MM.1S (cell line): ENCODE data around the gene PADI1.

Experiments
- DNase-seq: peaks from one replicate; pipeline ENCODE4 v3.0.0-alpha.2; 2015
- H2AFZ ChIP-seq: fragments of 300-600 bp; sonication (generic); 2 replicates; pipeline ENCODE4 v1.6.0; 2016; ENCODE audit warnings: antibody characterized with exemption, low read length
- H3F3A ChIP-seq: fragments of 300-600 bp; sonication (generic); 2 replicates; pipeline ENCODE4 v1.6.1; 2016; ENCODE audit warnings: mild to moderate bottlenecking, antibody characterized with exemption, low read length, moderate library complexity, mixed read lengths; ENCODE audit not compliant: insufficient read depth
- H3K27ac ChIP-seq: fragments of 300-600 bp; sonication (generic); 2 replicates; pipeline ENCODE4 v1.5.1; 2016; ENCODE audit warnings: mild to moderate bottlenecking, low read length
- H3K27me3 ChIP-seq: fragments of 300-600 bp; sonication (generic); replicated peaks from 2 replicates; pipeline ENCODE4 v1.6.0; 2016; ENCODE audit warnings: low read length; ENCODE audit not compliant: insufficient read depth
- H3K36me3 ChIP-seq: fragments of 300-600 bp; sonication (generic); replicated peaks from 2 replicates; pipeline ENCODE4 v1.6.1; 2016; ENCODE audit warnings: mild to moderate bottlenecking, low read length, mixed read lengths; ENCODE audit not compliant: insufficient read depth
- H3K4me1 ChIP-seq: fragments of 300-600 bp; sonication (generic); 2 replicates; pipeline ENCODE4 v1.6.1; 2016; ENCODE audit warnings: low read length, mixed read lengths
- H3K4me2 ChIP-seq: fragments of 300-600 bp; sonication (generic); 2 replicates; pipeline ENCODE4 v1.6.0; 2016; ENCODE audit warnings: low read depth, low read length
- H3K4me3 ChIP-seq: fragments of 300-600 bp; sonication (generic); 2 replicates; pipeline ENCODE4 v1.5.1; 2016; ENCODE audit warnings: low read length, mixed read lengths
- H3K79me2 ChIP-seq: fragments of 300-600 bp; sonication (generic); 2 replicates; pipeline ENCODE4 v1.6.1; 2016; ENCODE audit warnings: mixed run types, low read length, mixed read lengths
- H3K9ac ChIP-seq: fragments of 300-600 bp; sonication (generic); 2 replicates; pipeline ENCODE4 v1.6.1; 2016; ENCODE audit warnings: low read length, mixed read lengths
- H3K9me2 ChIP-seq: fragments of 300-600 bp; sonication (generic); replicated peaks from 2 replicates; pipeline ENCODE4 v1.6.1; 2016; ENCODE audit warnings: mild to moderate bottlenecking, low read length, mixed read lengths; ENCODE audit not compliant: insufficient read depth
- H3K9me3 ChIP-seq: fragments of 300-600 bp; sonication (generic); replicated peaks from 2 replicates; pipeline ENCODE4 v1.6.1; 2016; ENCODE audit warnings: mild to moderate bottlenecking, low read length, mixed read lengths; ENCODE audit not compliant: insufficient read depth
- H4K20me1 ChIP-seq: fragments of 300-600 bp; sonication (generic); 2 replicates; pipeline ENCODE4 v1.6.1; 2016; ENCODE audit warnings: mild to moderate bottlenecking, low read length, moderate library complexity, mixed read lengths; ENCODE audit not compliant: insufficient read depth
- CTCF ChIP-seq: fragments of 300-600 bp; sonication (generic); IDR thresholded peaks from 2 replicates; pipeline ENCODE4 v1.5.1; 2016; ENCODE audit warnings: antibody characterized with exemption, low read length, mixed read lengths
- EZH2 ChIP-seq: fragments of 300-600 bp; sonication (generic); optimal IDR thresholded peaks from 2 replicates; pipeline ENCODE3; 2017; ENCODE audit warnings: low read depth, mild to moderate bottlenecking, antibody characterized with exemption, low read length, mixed read lengths
- EZH2phosphoT487 ChIP-seq: fragments of 300-600 bp; sonication (generic); IDR thresholded peaks from 2 replicates; pipeline ENCODE4 v1.6.1; 2018; ENCODE audit warnings: antibody characterized with exemption, low read length

Gene PADI1

GRCh38 chr1:17264470-17264869, 59.5 kb downstream of the PADI1 start:
- no peak overlapping the region for H2AFZ ChIP-seq
- no peak overlapping the region for H3K27ac ChIP-seq
- H3K4me2 ChIP-seq, result no peak overlapping the region
- H3K36me3 ChIP-seq, result no peaks in the 10 kb centered on the region
- H3K9me2 ChIP-seq, result no peaks in the 10 kb centered on the region
- H3K9me3 ChIP-seq, result no peaks in the 10 kb centered on the region
- H3K27me3 ChIP-seq, result peaks cover 93% of the 10 kb centered on the region
- no peaks in the 10 kb centered on the region for H4K20me1 ChIP-seq
- H3K4me3 ChIP-seq, result no peak overlapping the region
- no peaks in the 10 kb centered on the region for H3K79me2 ChIP-seq
- TF ChIP-seq EZH2phosphoT487, result no peak
- no peak for TF ChIP-seq EZH2
- TF ChIP-seq CTCF, result no peak
- H3K4me1 ChIP-seq, result no peaks in the 10 kb centered on the region
- no peak for DNase-seq
- H3F3A ChIP-seq, result no peaks in the 10 kb centered on the region
- no peak overlapping the region for H3K9ac ChIP-seq

DNA sequence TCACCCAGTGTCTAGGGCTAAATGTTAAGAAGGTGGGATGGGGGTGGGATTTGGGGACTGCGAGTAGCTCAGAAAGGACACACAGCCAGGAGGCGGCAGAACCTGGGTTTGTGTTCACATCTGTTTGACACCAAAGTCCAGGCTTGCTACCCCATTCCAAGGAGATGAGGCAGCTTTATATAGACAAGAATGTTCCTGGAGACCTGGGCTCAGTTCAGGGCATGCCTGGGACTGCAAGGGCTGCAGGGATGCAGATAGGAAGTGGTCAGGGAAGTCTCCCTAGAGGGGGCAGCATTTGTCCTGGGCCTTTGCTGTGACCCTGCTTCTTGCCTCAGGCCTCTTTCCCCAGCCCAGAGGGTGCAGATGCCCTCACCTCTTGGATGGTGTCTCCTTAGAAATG, 60.2 kb downstream of the PADI1 start:
- no peak overlapping the region for H3K4me3 ChIP-seq
- no peaks in the 10 kb centered on the region for H3K9me2 ChIP-seq
- no peak overlapping the region for H2AFZ ChIP-seq
- H3K4me1 ChIP-seq, result no peaks in the 10 kb centered on the region
- H3K9ac ChIP-seq, result no peak overlapping the region
- H3K9me3 ChIP-seq, result no peaks in the 10 kb centered on the region
- no peak for DNase-seq
- H3K27ac ChIP-seq, result no peak overlapping the region
- no peaks in the 10 kb centered on the region for H3F3A ChIP-seq
- TF ChIP-seq EZH2phosphoT487 (no peak), EZH2 (no peak), CTCF (no peak)
- H3K4me2 ChIP-seq, result no peak overlapping the region
- H3K36me3 ChIP-seq, result no peaks in the 10 kb centered on the region
- H4K20me1 ChIP-seq, result no peaks in the 10 kb centered on the region
- H3K79me2 ChIP-seq, result no peaks in the 10 kb centered on the region
- H3K27me3 ChIP-seq, result peaks cover 93% of the 10 kb centered on the region

GRCh38 chr1:17265950-17266349, 61.0 kb downstream of the PADI1 start:
- no peaks in the 10 kb centered on the region for H3K36me3 ChIP-seq
- H3K27ac ChIP-seq, result no peak overlapping the region
- no peak overlapping the region for H3K4me2 ChIP-seq
- TF ChIP-seq EZH2phosphoT487, result no peak
- no peak for TF ChIP-seq EZH2
- no peak for TF ChIP-seq CTCF
- H3K9ac ChIP-seq, result no peak overlapping the region
- no peaks in the 10 kb centered on the region for H3K9me3 ChIP-seq
- peaks cover 93% of the 10 kb centered on the region for H3K27me3 ChIP-seq
- H3K9me2 ChIP-seq, result no peaks in the 10 kb centered on the region
- no peaks in the 10 kb centered on the region for H3K79me2 ChIP-seq
- H2AFZ ChIP-seq, result no peak overlapping the region
- no peaks in the 10 kb centered on the region for H3F3A ChIP-seq
- no peak for DNase-seq
- no peak overlapping the region for H3K4me3 ChIP-seq
- no peaks in the 10 kb centered on the region for H3K4me1 ChIP-seq
- H4K20me1 ChIP-seq, result no peaks in the 10 kb centered on the region
